K562 (cell line): ENCODE data around the gene PDK1. TPM values are rescaled to one million over a fixed set of nuclear protein-coding genes. Genes with fewer than 3 reads are reported as not detected.

Experiments used
- ATAC-seq: fragments of 200-7000 bp; cut with Tn5 transposase; 3 replicates; pipeline ENCODE4 v1.9.1; 2020; ENCODE audit warnings: moderate library complexity
- BruUV-seq: library from RNA; stranded (reverse); fragments of 400-500 nt; replicated peaks from 2 replicates; lab custom pipeline; 2021; lab: Mats Ljungman, UMichigan
- CTCF ChIA-PET: fragments of 300-600 bp; formaldehyde crosslinking; extraction: SDS; loops from one replicate; lab custom pipeline; 2021; ENCODE audit warnings: low intra/inter-chr PET ratio; lab: Yijun Ruan, JAX
- POLR2A ChIA-PET: fragments of 300-600, 350-650 bp; sonication (Branson Sonifier 250); formaldehyde crosslinking; extraction: SDS; loops from one replicate; lab custom pipeline; 2021; ENCODE audit warnings: antibody characterized with exemption, inconsistent platforms; lab: Yijun Ruan, JAX
- DNase-seq, 4 experiments: peaks; one replicate each; pipeline versions ENCODE4 v3.0.0 to v3.0.0-alpha.2; 2011 to 2018; ENCODE audit warnings: low spot score in 3 of 4, mixed read lengths in 3 of 4; ENCODE audit errors: extremely low read depth in 1 of 4
- FAIRE-seq: peaks from 2 replicates; lab custom pipeline; 2011; peaks lifted over from hg19 to GRCh38; lab: Jason Lieb, UNC
- H2AFZ ChIP-seq: 2 replicates; pipeline ENCODE4 v1.6.0; 2011; ENCODE audit warnings: low read depth, low read length, control low read depth, inconsistent platforms
- H3K27ac ChIP-seq: fragments of 200-600 bp; 3 replicates; pipeline ENCODE4 v1.8.0; 2011; ENCODE audit warnings: low read depth, mild to moderate bottlenecking, control low read depth, inconsistent platforms, low read length, moderate library complexity, mixed read lengths; ENCODE audit errors: extremely low read depth
- H3K27me3 ChIP-seq, 2 experiments: fragments of 300-600 bp in 1 of 2; 2 replicates in 1 of 2; 3 replicates in 1 of 2; pipeline versions ENCODE4 v1.6.0 to v1.8.0; 2011; ENCODE audit warnings: inconsistent platforms in 2 of 2, low read length in 2 of 2, mild to moderate bottlenecking in 1 of 2, mixed read lengths in 1 of 2, moderate library complexity in 1 of 2; ENCODE audit not compliant: control insufficient read depth in 2 of 2, insufficient read depth in 2 of 2
- H3K36me3 ChIP-seq: fragments of 300-600 bp; 3 replicates; pipeline ENCODE4 v1.8.0; 2011; ENCODE audit warnings: mild to moderate bottlenecking, low read length, inconsistent platforms; ENCODE audit not compliant: control insufficient read depth, insufficient read depth
- H3K4me1 ChIP-seq, 2 experiments: fragments of 200-600 bp in 1 of 2; replicated peaks in 1 of 2; 2 replicates in 1 of 2; 3 replicates in 1 of 2; pipeline versions ENCODE4 v1.5.1 to v1.8.0; 2011; ENCODE audit warnings: inconsistent platforms in 2 of 2, low read length in 2 of 2, mild to moderate bottlenecking in 1 of 2, mixed read lengths in 1 of 2, moderate library complexity in 1 of 2; ENCODE audit not compliant: control insufficient read depth in 2 of 2, insufficient read depth in 2 of 2
- H3K4me2 ChIP-seq: 2 replicates; pipeline ENCODE4 v1.6.1; 2011; ENCODE audit warnings: low read length, control low read depth, inconsistent platforms, mixed read lengths; ENCODE audit not compliant: insufficient read depth
- H3K4me3 ChIP-seq: fragments of 200-600 bp; sonication (generic), shearing (Covaris generic); 2 replicates; pipeline ENCODE4 v1.5.1; 2016; ENCODE audit warnings: control low read depth, inconsistent platforms
- H3K79me2 ChIP-seq: fragments of 200-600 bp; 3 replicates; pipeline ENCODE4 v1.8.0; 2011; ENCODE audit warnings: low read length, inconsistent platforms; ENCODE audit not compliant: control insufficient read depth, insufficient read depth
- H3K9ac ChIP-seq, 2 experiments: 2 replicates each; pipeline versions ENCODE4 v1.6.0 to v1.6.1; 2011; ENCODE audit warnings: low read depth in 2 of 2, low read length in 2 of 2, control low read depth in 1 of 2, inconsistent platforms in 1 of 2, mild to moderate bottlenecking in 1 of 2, mixed read lengths in 1 of 2; ENCODE audit not compliant: insufficient read depth in 1 of 2
- H3K9me1 ChIP-seq: one replicate; pipeline ENCODE4 v1.6.0; 2011; ENCODE audit warnings: inconsistent platforms, mild to moderate bottlenecking, low read length, moderate library complexity; ENCODE audit not compliant: control insufficient read depth, insufficient read depth
- H3K9me3 ChIP-seq: replicated peaks from 2 replicates; pipeline ENCODE4 v1.5.1; 2011; ENCODE audit warnings: low read depth, low read length, inconsistent platforms; ENCODE audit not compliant: control insufficient read depth, insufficient read depth
- H4K20me1 ChIP-seq: replicated peaks from 2 replicates; pipeline ENCODE4 v1.6.1; 2011; ENCODE audit warnings: low read length, inconsistent platforms, mixed read lengths; ENCODE audit not compliant: control insufficient read depth, insufficient read depth
- ARID1B ChIP-seq: fragments of 450-650 bp; IDR thresholded peaks from 2 replicates; pipeline ENCODE4 v1.6.1; 2016; ENCODE audit warnings: antibody characterized with exemption, mild to moderate bottlenecking, inconsistent platforms
- ELF2 ChIP-seq: fragments of 250-450 bp; sonication (Bioruptor Pico); IDR thresholded peaks from 2 replicates; pipeline ENCODE4 v1.5.0; 2021; ENCODE audit warnings: mild to moderate bottlenecking
- EP300 ChIP-seq: IDR thresholded peaks from 2 replicates; pipeline ENCODE4 v1.6.1; 2012; ENCODE audit warnings: low read length, improper control_type of control experiment
- PRDM10 ChIP-seq: fragments of 450-650 bp; IDR thresholded peaks from 2 replicates; pipeline ENCODE4 v1.6.1; 2018; ENCODE audit not compliant: partially characterized antibody
- SPI1 ChIP-seq: IDR thresholded peaks from 2 replicates; pipeline ENCODE4 v1.6.1; 2011; ENCODE audit warnings: low read depth, low read length, control low read depth, borderline replicate concordance
- TCF3 ChIP-seq: sonication (generic); formaldehyde crosslinking; IDR thresholded peaks from 2 replicates; pipeline ENCODE4 v1.4.0; 2020; ENCODE audit warnings: mild to moderate bottlenecking, missing genetic modification reagents
- ZFP36 ChIP-seq: fragments of 150-350 bp; IDR thresholded peaks from 2 replicates; pipeline ENCODE4 v1.6.1; 2018; ENCODE audit warnings: low read length, low read depth; ENCODE audit not compliant: partially characterized antibody
- WGBS: fragments of 100-300 bp; shearing (Covaris generic); methylation state at CpG from one replicate; pipeline ENCODE4 v1.1.6; 2016; ENCODE audit warnings: low coverage, mixed read lengths; ENCODE audit not compliant: insufficient coverage; ENCODE audit errors: missing lambda C conversion rate; 5-methylcytosine and 5-hydroxymethylcytosine counted together
- in situ Hi-C: fragments of 300-500 bp; cut with MboI; formaldehyde crosslinking; loops from 4 replicates; pipeline ENCODE4 v1.15.0; 2018; ENCODE audit warnings: inconsistent platforms, mixed read lengths
- intact Hi-C: fragments of 100-400 bp; cut with micrococcal nuclease; formaldehyde crosslinking; loops from 2 replicates; pipeline ENCODE4 v1.14.2; 2022
- polyA plus RNA-seq, 8 experiments: library from polyadenylated mRNA; depleted of rRNA in 4 of 8; stranded (reverse) in 5 of 8; unstranded in 3 of 8; fragments of >200 nt; fragmentation: Nextera tagmentation in 2 of 8; fragmentation: Illumina TruSeq in 1 of 8; extraction: Ambion mirVana in 2 of 8; extraction: Trizol in 1 of 8; gene quantifications; 2 replicates each; pipeline versions ENCODE4 v1.2.1 to v1.2.3, GENCODE V29; 2011 to 2014; ENCODE audit warnings: inconsistent platforms in 1 of 8, missing spikeins in 1 of 8
- total RNA-seq, 7 experiments: library from RNA; depleted of rRNA in 6 of 7; stranded (reverse); fragments of >200 nt in 6 of 7; fragmentation: Illumina TruSeq in 2 of 7; extraction: Trizol in 2 of 7; gene quantifications; 2 replicates each; pipeline versions ENCODE4 v1.2.1 to v1.2.3, GENCODE V29; 2011 to 2021; ENCODE audit warnings: low replicate concordance in 1 of 7
- TF ChIP-seq, protein P1 (sequence below), 3 experiments: fragments of 200-800 bp in 1 of 3; sonication (Bioruptor generic) in 1 of 3; sonication (generic) in 1 of 3; formaldehyde crosslinking in 1 of 3; IDR thresholded peaks; 2 replicates each; pipeline versions ENCODE4 v1.6.1 to v1.8.0; 2016 to 2022; ENCODE audit warnings: mild to moderate bottlenecking in 2 of 3, missing compliant biosample characterization in 2 of 3, missing genetic modification characterization in 2 of 3, missing genetic modification reagents in 1 of 3
- TF ChIP-seq, protein P2 (sequence below): fragments of 250-450 bp; sonication (Bioruptor Pico); IDR thresholded peaks from 2 replicates; pipeline ENCODE4 v1.8.0; 2021; ENCODE audit warnings: moderate library complexity, mild to moderate bottlenecking, inconsistent platforms
- TF ChIP-seq, protein P3 (sequence below), 3 experiments: fragments of 200-800 bp in 1 of 3; fragments of 250-450 bp in 1 of 3; fragments of 450-650 bp in 1 of 3; sonication (Bioruptor Pico) in 1 of 3; sonication (Bioruptor generic) in 1 of 3; formaldehyde crosslinking in 1 of 3; IDR thresholded peaks; 2 replicates each; pipeline versions ENCODE4 v1.6.1 to v1.8.0; 2016 to 2022; ENCODE audit warnings: mild to moderate bottlenecking in 2 of 3, missing genetic modification characterization in 2 of 3, missing compliant biosample characterization in 1 of 3, moderate library complexity in 1 of 3

PDK1 gene
- total and polyA plus RNA-seq, 9 of the 15 experiments (the other 6 are each of a cell fraction or from before 2014, with no cell fraction given), result 3.5 to 176 (median 13.9) TPM

GRCh38 chr2:172513524-172513900 is 42.4 kb upstream of the PDK1 start (continued):
- TF ChIP-seq, protein P1, sequence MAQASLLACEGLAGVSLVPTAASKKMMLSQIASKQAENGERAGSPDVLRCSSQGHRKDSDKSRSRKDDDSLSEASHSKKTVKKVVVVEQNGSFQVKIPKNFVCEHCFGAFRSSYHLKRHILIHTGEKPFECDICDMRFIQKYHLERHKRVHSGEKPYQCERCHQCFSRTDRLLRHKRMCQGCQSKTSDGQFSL (CRISPR knock-in tag; IDR thresholded peaks at IDR 0.05), result no peak
- TF ChIP-seq, protein P1 (tag; IDR thresholded peaks at IDR 0.05), result no peak
- TF ChIP-seq, all 486 proteins: peak for 0

- POLR2A ChIA-PET, result no interaction called here
- in situ Hi-C loops (no loop called here), intact Hi-C loops (no loop called here)
- Histone ChIP-seq H3K9me3 (peaks cover 22% of the 10 kb centered on the region), H3K27me3 (no peaks in the 10 kb centered on the region; a peak in 1 of 5 replicates), H2AFZ (peak overlapping the region; percentile 9; the same call in 1 of the 2 replicates), H3K9me1 (no peaks in the 10 kb centered on the region), H4K20me1 (no peaks in the 10 kb centered on the region), H3K36me3 (no peaks in the 10 kb centered on the region), H3K4me1 (peaks cover 5 to 10% of the 10 kb centered on the region in 2 experiments), H3K27ac (no peak overlapping the region), H3K79me2 (no peaks in the 10 kb centered on the region), H3K9ac (no peak overlapping the region), H3K4me3 (no peak overlapping the region), H3K4me2 (peak overlapping the region; percentile 23; the same call in 1 of the 2 replicates)
- no TSS peak for BruUV-seq
- CTCF ChIA-PET, result no interaction called here
- FAIRE-seq (peak; percentile 69), DNase-seq (peak in 1 of 4 experiments; percentile 38), ATAC-seq (peak; percentile 74)
- 20% methylated on average over 15 of the region's 15 CpGs for WGBS
- peak; percentile 29 for TF ChIP-seq PRDM10
- peak; percentile 30 for TF ChIP-seq ZFP36
- TF ChIP-seq, protein P2, sequence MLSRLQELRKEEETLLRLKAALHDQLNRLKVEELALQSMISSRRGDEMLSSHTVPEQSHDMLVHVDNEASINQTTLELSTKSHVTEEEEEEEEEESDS, result no peak
- peak; percentile 66 for TF ChIP-seq TCF3 (CRISPR knock-in tag)
- peak; percentile 75 for TF ChIP-seq ARID1B
- TF ChIP-seq EP300, result peak; percentile 55
- TF ChIP-seq SPI1, result peak; percentile 56; the same call in 1 of the 2 replicates
- TF ChIP-seq, protein P3, sequence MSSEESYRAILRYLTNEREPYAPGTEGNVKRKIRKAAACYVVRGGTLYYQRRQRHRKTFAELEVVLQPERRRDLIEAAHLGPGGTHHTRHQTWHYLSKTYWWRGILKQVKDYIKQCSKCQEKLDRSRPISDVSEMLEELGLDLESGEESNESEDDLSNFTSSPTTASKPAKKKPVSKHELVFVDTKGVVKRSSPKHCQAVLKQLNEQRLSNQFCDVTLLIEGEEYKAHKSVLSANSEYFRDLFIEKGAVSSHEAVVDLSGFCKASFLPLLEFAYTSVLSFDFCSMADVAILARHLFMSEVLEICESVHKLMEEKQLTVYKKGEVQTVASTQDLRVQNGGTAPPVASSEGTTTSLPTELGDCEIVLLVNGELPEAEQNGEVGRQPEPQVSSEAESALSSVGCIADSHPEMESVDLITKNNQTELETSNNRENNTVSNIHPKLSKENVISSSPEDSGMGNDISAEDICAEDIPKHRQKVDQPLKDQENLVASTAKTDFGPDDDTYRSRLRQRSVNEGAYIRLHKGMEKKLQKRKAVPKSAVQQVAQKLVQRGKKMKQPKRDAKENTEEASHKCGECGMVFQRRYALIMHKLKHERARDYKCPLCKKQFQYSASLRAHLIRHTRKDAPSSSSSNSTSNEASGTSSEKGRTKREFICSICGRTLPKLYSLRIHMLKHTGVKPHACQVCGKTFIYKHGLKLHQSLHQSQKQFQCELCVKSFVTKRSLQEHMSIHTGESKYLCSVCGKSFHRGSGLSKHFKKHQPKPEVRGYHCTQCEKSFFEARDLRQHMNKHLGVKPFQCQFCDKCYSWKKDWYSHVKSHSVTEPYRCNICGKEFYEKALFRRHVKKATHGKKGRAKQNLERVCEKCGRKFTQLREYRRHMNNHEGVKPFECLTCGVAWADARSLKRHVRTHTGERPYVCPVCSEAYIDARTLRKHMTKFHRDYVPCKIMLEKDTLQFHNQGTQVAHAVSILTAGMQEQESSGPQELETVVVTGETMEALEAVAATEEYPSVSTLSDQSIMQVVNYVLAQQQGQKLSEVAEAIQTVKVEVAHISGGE (CRISPR knock-in tag; IDR thresholded peaks at IDR 0.05), result peak in 1 of 3 experiments; percentile 52; a peak in 1 of 6 replicates
- TF ChIP-seq ELF2 (CRISPR knock-in tag), result no peak
Observed at GRCh38 chr2:172513935-172514586, 41.8 kb upstream of the PDK1 start.
